GM12873 (cell line): ENCODE data around the gene ZNF91.

Source experiments
- TF ChIP-seq, protein P1 (sequence below): IDR thresholded peaks from 2 replicates; pipeline ENCODE4 v1.5.1; 2012; ENCODE audit warnings: low read depth, mild to moderate bottlenecking, moderate library complexity, low read length, control low read depth; ENCODE audit not compliant: insufficient read depth; ENCODE audit errors: missing control alignments

Gene ZNF91

DNA sequence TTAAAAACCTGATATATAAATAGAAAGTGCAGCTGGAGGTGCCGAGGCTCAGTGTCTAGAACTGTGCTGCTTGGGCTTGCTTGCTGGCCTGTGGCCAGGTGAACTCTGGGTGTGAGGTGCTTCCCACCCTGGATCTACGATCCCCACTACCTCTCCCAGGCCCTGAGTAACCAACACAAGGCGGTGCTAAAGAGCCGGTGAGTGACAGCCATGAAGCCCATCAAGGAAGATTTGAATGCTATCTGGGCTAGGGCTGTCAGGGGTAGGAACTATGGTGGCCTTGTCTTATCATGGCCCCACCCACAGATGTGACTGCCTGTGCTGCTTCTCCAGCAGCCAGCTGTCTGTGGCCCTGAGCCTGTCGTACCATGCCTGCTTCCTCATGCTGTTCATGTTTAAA is 25.6 kb upstream of the ZNF91 start:
- TF ChIP-seq, protein P1, sequence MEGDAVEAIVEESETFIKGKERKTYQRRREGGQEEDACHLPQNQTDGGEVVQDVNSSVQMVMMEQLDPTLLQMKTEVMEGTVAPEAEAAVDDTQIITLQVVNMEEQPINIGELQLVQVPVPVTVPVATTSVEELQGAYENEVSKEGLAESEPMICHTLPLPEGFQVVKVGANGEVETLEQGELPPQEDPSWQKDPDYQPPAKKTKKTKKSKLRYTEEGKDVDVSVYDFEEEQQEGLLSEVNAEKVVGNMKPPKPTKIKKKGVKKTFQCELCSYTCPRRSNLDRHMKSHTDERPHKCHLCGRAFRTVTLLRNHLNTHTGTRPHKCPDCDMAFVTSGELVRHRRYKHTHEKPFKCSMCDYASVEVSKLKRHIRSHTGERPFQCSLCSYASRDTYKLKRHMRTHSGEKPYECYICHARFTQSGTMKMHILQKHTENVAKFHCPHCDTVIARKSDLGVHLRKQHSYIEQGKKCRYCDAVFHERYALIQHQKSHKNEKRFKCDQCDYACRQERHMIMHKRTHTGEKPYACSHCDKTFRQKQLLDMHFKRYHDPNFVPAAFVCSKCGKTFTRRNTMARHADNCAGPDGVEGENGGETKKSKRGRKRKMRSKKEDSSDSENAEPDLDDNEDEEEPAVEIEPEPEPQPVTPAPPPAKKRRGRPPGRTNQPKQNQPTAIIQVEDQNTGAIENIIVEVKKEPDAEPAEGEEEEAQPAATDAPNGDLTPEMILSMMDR = no peak

GRCh38 chr19:23415561-23416191 is 20.4 kb upstream of the ZNF91 start:
- TF ChIP-seq, protein P1 = no peak

GRCh38 chr19:23415034-23415433 is 19.8 kb upstream of the ZNF91 start:
- TF ChIP-seq, protein P1 = no peak

GRCh38 chr19:23410155-23410554 is 14.9 kb upstream of the ZNF91 start:
- TF ChIP-seq, protein P1 = no peak

- TF ChIP-seq, protein P1 = no peak
These were observed 14.2 kb upstream of the ZNF91 start for GRCh38 chr19:23409392-23410048.

GRCh38 chr19:23407616-23408133 is 12.4 kb upstream of the ZNF91 start:
- TF ChIP-seq, protein P1 = no peak

- TF ChIP-seq, protein P1 = no peak
These were observed 11.4 kb upstream of the ZNF91 start for GRCh38 chr19:23406721-23407120.
